ENCODE measurements around the gene SYK.

DNA sequence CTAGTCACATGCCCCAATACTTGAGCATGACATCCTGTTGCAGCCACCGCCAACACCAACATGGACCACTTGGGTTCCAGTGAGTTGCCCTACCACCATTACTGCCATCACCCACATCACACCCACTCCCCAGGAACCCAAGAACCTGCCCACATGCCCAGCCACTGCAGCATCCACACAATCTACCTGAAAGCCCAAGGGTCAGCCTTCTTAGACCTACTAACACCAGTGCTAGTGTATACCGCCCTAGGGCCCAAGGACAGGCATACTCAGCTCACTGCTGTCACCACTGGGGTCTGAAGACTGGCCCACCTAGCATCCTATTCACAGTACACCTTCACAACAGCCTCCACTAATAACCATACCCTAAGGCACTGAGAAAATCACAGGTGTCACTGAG is 82.0 kb downstream of the SYK start:
- TF ChIP-seq, protein P1, sequence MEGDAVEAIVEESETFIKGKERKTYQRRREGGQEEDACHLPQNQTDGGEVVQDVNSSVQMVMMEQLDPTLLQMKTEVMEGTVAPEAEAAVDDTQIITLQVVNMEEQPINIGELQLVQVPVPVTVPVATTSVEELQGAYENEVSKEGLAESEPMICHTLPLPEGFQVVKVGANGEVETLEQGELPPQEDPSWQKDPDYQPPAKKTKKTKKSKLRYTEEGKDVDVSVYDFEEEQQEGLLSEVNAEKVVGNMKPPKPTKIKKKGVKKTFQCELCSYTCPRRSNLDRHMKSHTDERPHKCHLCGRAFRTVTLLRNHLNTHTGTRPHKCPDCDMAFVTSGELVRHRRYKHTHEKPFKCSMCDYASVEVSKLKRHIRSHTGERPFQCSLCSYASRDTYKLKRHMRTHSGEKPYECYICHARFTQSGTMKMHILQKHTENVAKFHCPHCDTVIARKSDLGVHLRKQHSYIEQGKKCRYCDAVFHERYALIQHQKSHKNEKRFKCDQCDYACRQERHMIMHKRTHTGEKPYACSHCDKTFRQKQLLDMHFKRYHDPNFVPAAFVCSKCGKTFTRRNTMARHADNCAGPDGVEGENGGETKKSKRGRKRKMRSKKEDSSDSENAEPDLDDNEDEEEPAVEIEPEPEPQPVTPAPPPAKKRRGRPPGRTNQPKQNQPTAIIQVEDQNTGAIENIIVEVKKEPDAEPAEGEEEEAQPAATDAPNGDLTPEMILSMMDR (IDR thresholded peaks at IDR 0.05), result no peak
- TF ChIP-seq POLR2A (IDR thresholded peaks at IDR 0.05), result no peak

All from thyroid gland (tissue), 4 donors.